Activated T-helper 9 cell treated with anti-CD3 and anti-CD28 coated beads, Interleukin-2, amount 50 U/mL, for 16 hours (primary cell): ENCODE measurements around the gene SENP8.
A peak's percentile ranks its signal among the peaks of the same experiment; 100 is the strongest.
"Not testable (repeated sequence)": the region's sequence is repeated elsewhere in the genome, so short reads cannot be mapped to it uniquely, and the experiment has no call there.

ENCODE experiments used
- DNase-seq: peaks from one replicate; pipeline ENCODE4 v3.0.0-alpha.2; 2020; ENCODE audit warnings: low read depth

Gene SENP8

GRCh38 chr15:72155635-72156616 lies 37.7 kb downstream of the SENP8 start:
- DNase-seq, result peak; percentile 67

DNA sequence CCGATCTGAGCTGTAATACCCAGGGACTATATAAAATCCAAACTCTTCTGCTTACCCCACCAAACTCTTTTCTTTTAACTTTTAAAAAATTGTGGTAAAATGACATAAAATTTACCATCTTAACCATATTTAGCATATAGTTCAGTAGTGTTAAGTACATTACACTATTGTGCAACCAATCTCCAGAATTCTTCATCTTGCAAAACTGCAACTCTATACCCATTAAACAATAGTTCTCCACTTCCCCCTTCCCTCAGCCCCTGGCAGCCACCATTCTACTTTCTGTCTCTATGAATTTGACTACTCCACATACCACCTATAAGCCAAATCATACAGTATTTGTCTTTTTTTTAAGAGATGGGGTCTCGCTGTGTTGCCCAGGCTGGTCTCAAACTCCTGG lies 38.7 kb downstream of the SENP8 start:
- DNase-seq, result no peak

- no peak for DNase-seq
These were observed 42.6 kb downstream of the SENP8 start for GRCh38 chr15:72160696-72161245.

DNA sequence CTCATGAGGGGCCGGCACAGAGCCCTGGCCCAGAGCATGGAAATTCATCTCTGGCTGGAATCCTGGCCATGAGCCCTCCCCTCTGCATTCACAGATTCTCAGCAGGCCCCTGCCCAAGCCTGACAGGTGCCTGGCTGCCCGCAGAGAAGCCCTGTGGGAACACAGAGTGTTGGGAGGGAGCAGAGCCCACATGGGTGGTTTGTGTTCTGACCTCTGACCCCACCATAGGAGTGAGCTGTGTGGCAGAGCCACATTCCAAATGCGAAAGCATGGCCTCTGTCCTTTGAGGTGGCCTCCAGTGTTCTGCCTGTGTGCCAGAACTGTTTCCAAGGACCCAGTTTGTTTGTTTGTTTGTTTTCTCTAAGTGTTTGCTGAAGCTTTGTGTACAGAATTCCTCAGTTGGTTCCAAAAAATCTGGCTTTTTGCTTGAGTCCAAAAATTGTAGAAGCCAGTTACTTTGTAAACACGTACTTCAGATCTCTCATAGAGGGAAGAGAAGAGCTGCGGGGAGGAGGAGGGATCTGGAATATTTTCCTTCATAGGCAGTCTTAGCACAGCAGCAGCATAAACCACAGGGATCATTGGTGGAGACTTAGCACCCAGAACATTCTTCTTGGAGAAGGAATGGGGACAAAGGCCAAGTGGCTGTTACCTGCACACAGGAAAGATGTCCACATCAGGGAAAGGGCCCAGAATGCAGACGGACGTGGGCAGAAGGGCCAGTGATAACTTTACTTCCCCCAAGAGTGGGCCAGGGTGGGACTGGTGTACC lies 43.3 kb downstream of the SENP8 start:
- DNase-seq, result no peak

GRCh38 chr15:72162569-72162968 lies 44.4 kb downstream of the SENP8 start:
- DNase-seq, result no peak

GRCh38 chr15:72163719-72164118 lies 45.5 kb downstream of the SENP8 start:
- DNase-seq, result no peak

DNA sequence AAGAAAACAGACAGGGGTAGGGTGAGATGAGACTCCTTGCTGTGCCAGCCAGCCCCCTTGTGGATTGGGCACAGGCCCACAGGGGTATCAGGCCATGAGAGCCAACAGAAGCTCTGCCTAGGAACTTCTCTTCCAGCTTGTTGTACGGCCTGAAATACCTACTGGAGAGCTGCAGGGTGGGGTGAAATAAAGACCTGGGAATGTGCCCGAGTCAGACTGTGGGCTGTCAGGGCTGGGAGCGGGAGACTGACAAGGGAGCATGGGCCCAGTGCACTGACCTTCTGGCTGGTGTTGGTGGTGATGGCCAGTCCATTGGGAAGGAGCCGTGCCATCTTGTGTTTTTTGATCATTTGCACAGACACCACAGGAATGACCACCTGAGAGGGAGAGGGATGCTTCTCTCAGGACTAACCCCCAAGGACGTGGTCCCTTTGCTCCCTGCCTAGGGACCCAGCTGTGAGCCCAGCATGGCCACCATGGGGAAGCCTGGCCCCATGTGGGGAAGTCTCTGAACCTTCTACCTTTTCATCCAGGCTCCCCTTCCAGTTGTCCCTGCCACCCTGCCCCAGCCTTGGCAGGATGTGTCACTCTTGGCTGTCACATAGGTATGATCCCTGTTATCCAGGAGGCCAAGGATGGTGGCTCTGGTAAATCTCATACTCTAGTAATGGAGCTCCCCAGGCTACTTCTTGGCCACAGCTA lies 48.7 kb downstream of the SENP8 start:
- no peak for DNase-seq

GRCh38 chr15:72167445-72167844 lies 49.2 kb downstream of the SENP8 start:
- DNase-seq, result no peak

DNA sequence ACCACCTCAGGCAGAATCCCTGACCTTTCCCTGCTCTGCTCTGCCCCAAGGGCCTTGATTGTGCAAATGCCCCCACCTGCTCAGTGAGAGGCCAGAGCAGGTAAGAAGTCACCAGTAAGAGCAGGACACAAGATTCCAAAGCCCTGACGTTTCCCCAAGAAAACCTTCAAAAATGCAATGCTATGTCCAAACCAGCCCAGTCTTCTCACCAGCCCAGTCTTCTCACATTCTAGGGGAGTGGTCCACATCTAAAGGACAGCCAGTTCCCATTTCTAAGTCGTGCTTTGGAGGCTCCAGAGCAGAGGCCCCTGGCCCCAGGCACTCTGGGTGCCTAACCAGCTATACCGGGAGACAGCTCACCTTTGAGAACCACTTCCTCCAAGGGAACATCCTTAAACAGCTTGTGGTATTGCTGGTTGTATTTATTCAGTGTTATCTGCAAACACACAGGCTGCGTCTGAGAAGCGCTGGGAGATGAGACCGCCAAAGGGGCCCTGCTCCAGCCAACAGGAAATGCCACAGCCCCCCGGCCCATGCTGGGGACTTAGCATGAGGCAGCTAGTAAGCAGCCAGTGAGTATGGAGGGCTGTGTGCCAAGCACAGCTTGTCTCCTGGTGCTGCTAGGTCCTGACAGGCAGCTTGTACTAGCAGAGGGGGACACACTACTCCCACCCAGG lies 50.1 kb downstream of the SENP8 start:
- no peak for DNase-seq

GRCh38 chr15:72168808-72169190 lies 50.6 kb downstream of the SENP8 start:
- no peak for DNase-seq

DNA sequence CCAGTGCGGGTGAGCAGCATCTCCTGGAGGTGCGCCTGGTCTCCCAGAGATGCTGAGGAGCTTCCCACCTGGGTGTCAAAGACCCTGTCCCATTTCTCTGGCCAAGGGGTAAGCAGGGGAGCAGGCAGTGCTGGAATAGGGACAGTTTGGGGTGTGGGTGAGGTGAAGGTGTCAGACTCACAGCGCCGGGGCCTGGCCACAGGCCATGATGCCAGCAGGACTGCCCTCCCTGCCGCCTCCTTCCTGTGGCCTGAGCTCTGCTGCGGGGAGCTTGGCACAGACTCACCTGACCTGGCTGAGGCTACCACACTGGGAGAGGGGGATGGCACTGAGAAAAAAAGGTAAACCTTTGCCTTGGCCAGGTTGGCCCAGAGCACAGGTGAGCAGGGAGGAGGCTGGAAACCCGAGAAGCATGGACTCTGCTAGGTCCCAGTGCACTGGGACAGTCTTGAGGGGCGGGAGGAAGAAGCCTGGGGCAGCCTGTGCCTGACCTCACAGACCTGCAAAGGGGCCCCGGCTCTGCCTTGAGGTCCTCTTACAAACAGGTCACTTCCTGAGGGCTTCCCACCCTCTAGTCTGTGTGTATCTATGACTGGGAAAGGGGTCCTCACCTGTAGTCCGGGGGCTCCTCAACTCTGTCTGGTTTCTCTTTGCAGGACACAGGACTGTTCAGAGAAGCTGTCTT lies 51.2 kb downstream of the SENP8 start:
- DNase-seq, result no peak

DNA sequence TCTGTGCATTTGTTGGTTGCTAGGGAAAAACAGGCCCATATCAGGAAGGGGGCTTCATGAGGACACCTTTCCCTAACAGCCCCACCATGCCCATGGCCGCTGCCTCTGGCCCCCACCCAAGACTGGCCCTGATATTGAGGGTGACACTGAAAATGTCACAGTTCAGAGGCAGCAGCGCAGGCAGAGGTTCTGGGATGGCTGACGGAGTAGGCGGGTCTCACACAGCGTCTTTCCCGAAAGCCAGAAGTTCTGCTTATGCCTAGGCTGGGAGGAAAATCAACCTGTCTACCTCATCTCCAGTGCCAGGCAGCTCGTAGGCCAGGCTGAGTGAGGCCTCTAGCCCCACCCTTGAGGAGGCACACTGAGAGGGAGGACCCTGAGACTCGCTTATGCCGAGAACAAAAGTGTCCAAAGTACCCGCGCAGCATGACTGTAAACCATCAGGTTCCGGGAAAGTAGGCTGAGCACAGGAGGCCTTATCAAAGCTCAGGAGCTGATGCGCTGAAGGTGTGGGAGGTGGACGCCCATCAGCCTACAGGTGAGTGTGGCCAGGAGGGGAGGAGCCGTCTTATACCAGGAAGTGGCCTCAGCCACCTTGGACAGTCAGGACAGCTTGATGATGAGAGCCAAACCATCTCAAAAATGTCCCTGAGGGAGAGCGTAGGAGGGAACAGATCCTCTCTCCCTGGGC lies 51.9 kb downstream of the SENP8 start:
- DNase-seq, result no peak

GRCh38 chr15:72170691-72171090 lies 52.5 kb downstream of the SENP8 start:
- DNase-seq, result no peak

GRCh38 chr15:72171978-72172377 lies 53.8 kb downstream of the SENP8 start:
- DNase-seq, result not testable (repeated sequence)

GRCh38 chr15:72172796-72173195 lies 54.6 kb downstream of the SENP8 start:
- DNase-seq, result no peak

GRCh38 chr15:72173401-72173800 lies 55.2 kb downstream of the SENP8 start:
- DNase-seq, result no peak

DNA sequence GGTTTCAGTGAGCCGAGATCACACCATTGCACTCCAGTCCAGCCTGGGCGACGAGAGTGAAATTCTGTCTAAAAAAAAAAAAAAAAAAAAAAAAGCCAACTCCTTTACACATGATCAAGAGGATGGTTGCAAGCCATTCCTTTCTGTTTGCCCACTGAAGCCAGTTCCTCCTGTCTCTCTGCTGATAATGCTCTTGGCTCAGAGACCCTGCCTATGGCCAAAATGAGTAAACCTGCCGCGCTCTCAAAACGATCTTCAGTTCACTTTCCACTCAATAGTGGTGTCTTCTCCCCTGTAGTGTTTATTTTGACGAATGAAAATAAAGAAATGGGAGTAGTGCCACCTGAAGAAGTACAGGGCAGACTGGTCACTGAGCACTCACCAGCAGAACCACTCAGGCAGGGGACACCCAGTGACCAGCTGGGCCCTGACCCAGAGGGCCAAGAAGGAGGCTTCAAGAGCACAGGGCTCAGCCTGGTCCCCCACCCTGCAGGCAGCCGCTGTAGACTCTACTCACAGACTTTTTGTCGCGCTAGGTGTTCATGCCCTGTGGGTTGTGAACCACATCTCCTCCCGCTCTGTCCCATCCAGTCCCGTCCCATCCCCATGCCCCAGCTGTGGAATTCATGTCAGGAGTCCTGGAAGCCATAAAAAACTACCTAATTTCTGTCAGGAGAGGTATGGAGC lies 55.8 kb downstream of the SENP8 start:
- DNase-seq, result no peak

GRCh38 chr15:72174551-72175165 lies 56.5 kb downstream of the SENP8 start:
- no peak for DNase-seq
